Fibroblast of skin of right biceps (primary cell): ENCODE measurements around the gene PSRC1.
A peak's percentile ranks its signal among the peaks of the same experiment; 100 is the strongest.
"Not testable (repeated sequence)": the region's sequence is repeated elsewhere in the genome, so short reads cannot be mapped to it uniquely, and the experiment has no call there.

Experiments used
- DNase-seq: peaks from one replicate; pipeline ENCODE4 v3.0.0-alpha.2; 2013

PSRC1 gene

GRCh38 chr1:109295712-109296415 lies 12.9 kb upstream of the PSRC1 start:
- DNase-seq: no peak

GRCh38 chr1:109294481-109294880 lies 11.5 kb upstream of the PSRC1 start:
- no peak for DNase-seq

GRCh38 chr1:109293026-109293425 lies 10.1 kb upstream of the PSRC1 start:
- DNase-seq: no peak

- no peak for DNase-seq
Measured at GRCh38 chr1:109292364-109292763, 9.4 kb upstream of the PSRC1 start.

GRCh38 chr1:109290998-109291397 lies 8.1 kb upstream of the PSRC1 start:
- DNase-seq: no peak

GRCh38 chr1:109290137-109290536 lies 7.2 kb upstream of the PSRC1 start:
- no peak for DNase-seq

- not testable (repeated sequence) for DNase-seq
Measured at GRCh38 chr1:109286762-109287161, 3.8 kb upstream of the PSRC1 start.

GRCh38 chr1:109283748-109284600 lies 1.0 kb upstream of the PSRC1 start:
- DNase-seq: no peak

- no peak for DNase-seq
Measured at GRCh38 chr1:109282497-109282951, 421 bp downstream of the PSRC1 start.

GRCh38 chr1:109281680-109282496 lies 1.1 kb downstream of the PSRC1 start:
- DNase-seq: no peak

- no peak for DNase-seq
Measured at GRCh38 chr1:109280862-109281261, 2.1 kb downstream of the PSRC1 start.

- no peak for DNase-seq
Measured at GRCh38 chr1:109279615-109280278, 3.2 kb downstream of the PSRC1 start.

GRCh38 chr1:109277434-109278204 lies 5.3 kb downstream of the PSRC1 start:
- DNase-seq: peak; percentile 54

- DNase-seq: peak; percentile 68
Measured at GRCh38 chr1:109275706-109276345, 7.1 kb downstream of the PSRC1 start.

- DNase-seq: peak; percentile 68
Measured at GRCh38 chr1:109274533-109275476, 8.1 kb downstream of the PSRC1 start.

GRCh38 chr1:109273570-109274288 lies 9.2 kb downstream of the PSRC1 start:
- DNase-seq: no peak

GRCh38 chr1:109272831-109273547 lies 10.0 kb downstream of the PSRC1 start:
- DNase-seq: no peak

- no peak for DNase-seq
Measured at GRCh38 chr1:109272021-109272799, 10.7 kb downstream of the PSRC1 start.
